SHP77 treated with DMSO at 0.1 percent for 48 hours (cell line): ENCODE data around the gene FBN3.
A peak's percentile ranks its signal among the peaks of the same experiment; 100 is the strongest.
"Not testable (repeated sequence)": the region's sequence is repeated elsewhere in the genome, so short reads cannot be mapped to it uniquely, and the experiment has no call there.

Experiments used
- DNase-seq: peaks from one replicate; lab custom pipeline; 2025; lab: John Stamatoyannopoulos, UW

FBN3 gene

GRCh38 chr19:8056533-8056932 is 92.9 kb downstream of the FBN3 start:
- no peak for DNase-seq

GRCh38 chr19:8054169-8054568 is 95.2 kb downstream of the FBN3 start:
- no peak for DNase-seq

- no peak for DNase-seq
Measured at GRCh38 chr19:8052464-8052859, 96.9 kb downstream of the FBN3 start, which contains the start of gene CCL25. Gene CCL25 (plus strand): TSS chr19:8052760. CDS start chr19:8053050, 290 bp downstream.

- peak; percentile 91 for DNase-seq
Measured at GRCh38 chr19:8050274-8051096, 98.9 kb downstream of the FBN3 start.

- no peak for DNase-seq
Measured at GRCh38 chr19:8046569-8047165, 102.7 kb downstream of the FBN3 start.

- no peak for DNase-seq
Measured at GRCh38 chr19:8045872-8046568, 103.4 kb downstream of the FBN3 start.

- no peak for DNase-seq
Measured at GRCh38 chr19:8044018-8044417, 105.4 kb downstream of the FBN3 start.

- DNase-seq = no peak
Measured at GRCh38 chr19:8042900-8043299, 106.5 kb downstream of the FBN3 start.

GRCh38 chr19:8041531-8041931 is 107.9 kb downstream of the FBN3 start:
- no peak for DNase-seq

- no peak for DNase-seq
Measured at GRCh38 chr19:8039231-8039630, 110.2 kb downstream of the FBN3 start.

- DNase-seq = no peak
Measured at GRCh38 chr19:8038815-8039214, 110.6 kb downstream of the FBN3 start.

- peak; percentile 60 for DNase-seq
Measured at GRCh38 chr19:8036434-8037099, 112.8 kb downstream of the FBN3 start.

- no peak for DNase-seq
Measured at GRCh38 chr19:8034178-8034525, 115.2 kb downstream of the FBN3 start.

GRCh38 chr19:8033287-8034177 is 115.9 kb downstream of the FBN3 start:
- DNase-seq = not testable (repeated sequence)

- no peak for DNase-seq
Measured at GRCh38 chr19:8030960-8031359, 118.4 kb downstream of the FBN3 start.

GRCh38 chr19:8028951-8029491 is 120.4 kb downstream of the FBN3 start:
- no peak for DNase-seq

- no peak for DNase-seq
Measured at GRCh38 chr19:8025316-8025715, 124.1 kb downstream of the FBN3 start.

- DNase-seq = not testable (repeated sequence)
Measured at GRCh38 chr19:8024256-8024655, 125.1 kb downstream of the FBN3 start.

- no peak for DNase-seq
Measured at GRCh38 chr19:8023371-8023770, 126.0 kb downstream of the FBN3 start.

GRCh38 chr19:8022275-8022674 is 127.1 kb downstream of the FBN3 start:
- DNase-seq = no peak

GRCh38 chr19:8021374-8021773 is 128.0 kb downstream of the FBN3 start:
- DNase-seq = no peak
